ENCODE data around the gene C7orf33.
"Not testable (repeated sequence)": the region's sequence is repeated elsewhere in the genome, so short reads cannot be mapped to it uniquely, and the experiment has no call there.

The C7orf33 gene

GRCh38 chr7:148590471-148590870 lies at the start of gene C7orf33:
Gene C7orf33 (plus strand): TSS chr7:148590766. CDS start chr7:148590926, 160 bp downstream.
- DNase-seq, result no peak

GRCh38 chr7:148541891-148542504 lies 48.6 kb upstream of the C7orf33 start:
- no peak for DNase-seq

- no peak for DNase-seq
Observed at GRCh38 chr7:148543302-148543701, 47.3 kb upstream of the C7orf33 start.

GRCh38 chr7:148545172-148545571 lies 45.4 kb upstream of the C7orf33 start:
- no peak for DNase-seq

GRCh38 chr7:148545932-148546331 lies 44.6 kb upstream of the C7orf33 start:
- no peak for DNase-seq

GRCh38 chr7:148546857-148547256 lies 43.7 kb upstream of the C7orf33 start:
- no peak for DNase-seq

- DNase-seq, result no peak
Observed at GRCh38 chr7:148547951-148548350, 42.6 kb upstream of the C7orf33 start.

- DNase-seq, result no peak
Observed at GRCh38 chr7:148553979-148554378, 36.6 kb upstream of the C7orf33 start.

GRCh38 chr7:148556892-148557291 lies 33.7 kb upstream of the C7orf33 start:
- no peak for DNase-seq

- no peak for DNase-seq
Observed at GRCh38 chr7:148558914-148559313, 31.7 kb upstream of the C7orf33 start.

GRCh38 chr7:148561099-148561498 lies 29.5 kb upstream of the C7orf33 start:
- DNase-seq, result no peak

GRCh38 chr7:148563583-148564274 lies 26.8 kb upstream of the C7orf33 start:
- no peak for DNase-seq

GRCh38 chr7:148564275-148564951 lies 26.2 kb upstream of the C7orf33 start:
- DNase-seq, result not testable (repeated sequence)

GRCh38 chr7:148566736-148567135 lies 23.8 kb upstream of the C7orf33 start:
- DNase-seq, result no peak

GRCh38 chr7:148567524-148567923 lies 23.0 kb upstream of the C7orf33 start:
- no peak for DNase-seq

- no peak for DNase-seq
Observed at GRCh38 chr7:148570510-148570909, 20.1 kb upstream of the C7orf33 start.

GRCh38 chr7:148570973-148571372 lies 19.6 kb upstream of the C7orf33 start:
- DNase-seq, result not testable (repeated sequence)

GRCh38 chr7:148571381-148571780 lies 19.2 kb upstream of the C7orf33 start:
- no peak for DNase-seq

GRCh38 chr7:148572067-148572522 lies 18.5 kb upstream of the C7orf33 start:
- no peak for DNase-seq

GRCh38 chr7:148573581-148573980 lies 17.0 kb upstream of the C7orf33 start:
- DNase-seq, result not testable (repeated sequence)

GRCh38 chr7:148575640-148576411 lies 14.7 kb upstream of the C7orf33 start:
- DNase-seq, result peak in 52 of 58 donors; percentile 2 to 77 (median 24)

GRCh38 chr7:148579366-148579765 lies 11.2 kb upstream of the C7orf33 start:
- no peak for DNase-seq

Data from anterior cingulate cortex (tissue), 58 donors.